ENCODE results near the gene DCTPP1. TPM values are rescaled to one million over a fixed set of nuclear protein-coding genes. Genes with fewer than 3 reads are reported as not detected.

DCTPP1 gene
- total and polyA plus RNA-seq, 2 of the 13 experiments (the other 11 are each of a cell fraction or from before 2014, with no cell fraction given) = 54.8 to 74.4 TPM

DNA sequence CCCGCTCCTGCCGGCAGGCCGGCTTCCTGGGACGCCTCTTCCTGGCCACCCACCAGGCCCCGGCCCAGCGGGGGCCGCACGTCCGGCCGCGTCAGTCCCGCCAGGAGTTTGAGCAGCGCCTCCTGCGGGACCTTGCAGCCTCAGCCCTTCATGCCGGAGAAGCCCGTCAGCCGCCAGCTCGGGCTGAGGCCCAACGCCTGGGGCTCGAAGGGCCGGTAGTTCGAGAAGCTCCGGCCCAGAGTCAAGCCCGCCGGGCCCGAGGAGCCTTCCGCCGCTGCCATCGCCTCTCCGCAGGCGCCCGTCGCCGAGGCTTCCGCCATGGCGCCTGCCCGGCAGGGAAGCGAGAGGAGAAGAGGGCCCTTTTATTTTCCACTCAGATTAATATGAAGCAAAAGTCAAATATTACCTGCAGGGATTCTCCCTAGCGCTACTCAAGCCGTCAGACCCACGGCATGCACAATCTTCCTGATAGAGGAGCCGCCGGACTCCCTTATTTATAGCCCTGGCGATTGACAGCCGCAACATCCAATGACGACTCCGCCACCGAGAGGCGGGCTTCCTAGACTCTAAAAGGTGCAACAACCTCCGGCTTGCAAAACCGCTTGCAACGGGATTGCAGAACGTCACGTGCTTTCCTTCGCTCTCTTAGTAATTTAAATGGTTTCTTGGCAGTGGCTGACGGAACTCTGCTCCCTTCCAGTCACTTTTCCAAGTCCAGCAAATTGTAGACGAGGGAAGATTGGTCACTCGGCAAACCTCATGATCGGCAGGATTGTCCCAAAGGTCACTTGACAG is 15.8 kb upstream of the DCTPP1 start, which contains the start of gene SEPHS2 (continued):
- TF ChIP-seq, protein P1, sequence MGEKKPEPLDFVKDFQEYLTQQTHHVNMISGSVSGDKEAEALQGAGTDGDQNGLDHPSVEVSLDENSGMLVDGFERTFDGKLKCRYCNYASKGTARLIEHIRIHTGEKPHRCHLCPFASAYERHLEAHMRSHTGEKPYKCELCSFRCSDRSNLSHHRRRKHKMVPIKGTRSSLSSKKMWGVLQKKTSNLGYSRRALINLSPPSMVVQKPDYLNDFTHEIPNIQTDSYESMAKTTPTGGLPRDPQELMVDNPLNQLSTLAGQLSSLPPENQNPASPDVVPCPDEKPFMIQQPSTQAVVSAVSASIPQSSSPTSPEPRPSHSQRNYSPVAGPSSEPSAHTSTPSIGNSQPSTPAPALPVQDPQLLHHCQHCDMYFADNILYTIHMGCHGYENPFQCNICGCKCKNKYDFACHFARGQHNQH (CRISPR knock-in tag; IDR thresholded peaks at IDR 0.05) = peak; percentile 52; the same call in 1 of the 2 replicates
- TF ChIP-seq, protein P2, sequence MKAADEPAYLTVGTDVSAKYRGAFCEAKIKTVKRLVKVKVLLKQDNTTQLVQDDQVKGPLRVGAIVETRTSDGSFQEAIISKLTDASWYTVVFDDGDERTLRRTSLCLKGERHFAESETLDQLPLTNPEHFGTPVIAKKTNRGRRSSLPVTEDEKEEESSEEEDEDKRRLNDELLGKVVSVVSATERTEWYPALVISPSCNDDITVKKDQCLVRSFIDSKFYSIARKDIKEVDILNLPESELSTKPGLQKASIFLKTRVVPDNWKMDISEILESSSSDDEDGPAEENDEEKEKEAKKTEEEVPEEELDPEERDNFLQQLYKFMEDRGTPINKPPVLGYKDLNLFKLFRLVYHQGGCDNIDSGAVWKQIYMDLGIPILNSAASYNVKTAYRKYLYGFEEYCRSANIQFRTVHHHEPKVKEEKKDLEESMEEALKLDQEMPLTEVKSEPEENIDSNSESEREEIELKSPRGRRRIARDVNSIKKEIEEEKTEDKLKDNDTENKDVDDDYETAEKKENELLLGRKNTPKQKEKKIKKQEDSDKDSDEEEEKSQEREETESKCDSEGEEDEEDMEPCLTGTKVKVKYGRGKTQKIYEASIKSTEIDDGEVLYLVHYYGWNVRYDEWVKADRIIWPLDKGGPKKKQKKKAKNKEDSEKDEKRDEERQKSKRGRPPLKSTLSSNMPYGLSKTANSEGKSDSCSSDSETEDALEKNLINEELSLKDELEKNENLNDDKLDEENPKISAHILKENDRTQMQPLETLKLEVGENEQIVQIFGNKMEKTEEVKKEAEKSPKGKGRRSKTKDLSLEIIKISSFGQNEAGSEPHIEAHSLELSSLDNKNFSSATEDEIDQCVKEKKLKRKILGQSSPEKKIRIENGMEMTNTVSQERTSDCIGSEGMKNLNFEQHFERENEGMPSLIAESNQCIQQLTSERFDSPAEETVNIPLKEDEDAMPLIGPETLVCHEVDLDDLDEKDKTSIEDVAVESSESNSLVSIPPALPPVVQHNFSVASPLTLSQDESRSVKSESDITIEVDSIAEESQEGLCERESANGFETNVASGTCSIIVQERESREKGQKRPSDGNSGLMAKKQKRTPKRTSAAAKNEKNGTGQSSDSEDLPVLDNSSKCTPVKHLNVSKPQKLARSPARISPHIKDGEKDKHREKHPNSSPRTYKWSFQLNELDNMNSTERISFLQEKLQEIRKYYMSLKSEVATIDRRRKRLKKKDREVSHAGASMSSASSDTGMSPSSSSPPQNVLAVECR (CRISPR knock-in tag; IDR thresholded peaks at IDR 0.05; ENCODE audit: borderline replicate concordance) = peak; percentile 81
- TF ChIP-seq RARA (CRISPR knock-in tag; IDR thresholded peaks at IDR 0.05) (peak; percentile 45), ZNF292 (CRISPR knock-in tag; IDR thresholded peaks at IDR 0.05; ENCODE audit: borderline replicate concordance, low read depth) (no peak), PHB2 (IDR thresholded peaks at IDR 0.05; ENCODE audit: partially characterized antibody) (no peak), HIVEP1 (CRISPR knock-in tag; IDR thresholded peaks at IDR 0.05) (peak; percentile 77), SKI (IDR thresholded peaks at IDR 0.05; ENCODE audit: partially characterized antibody) (peak; percentile 12), ZNF550 (CRISPR knock-in tag; IDR thresholded peaks at IDR 0.05; ENCODE audit: borderline replicate concordance) (no peak), ZSCAN12 (CRISPR knock-in tag; IDR thresholded peaks at IDR 0.05) (peak; percentile 82; the same call in 1 of the 2 replicates), RXRB (CRISPR knock-in tag; IDR thresholded peaks at IDR 0.05; ENCODE audit: borderline replicate concordance) (peak; percentile 60; the same call in 1 of the 2 replicates), ZNF713 (CRISPR knock-in tag; IDR thresholded peaks at IDR 0.05) (0 out of 2 replicates have a peak, but pooled peaks have one; percentile 26), KLF16 (CRISPR knock-in tag; IDR thresholded peaks at IDR 0.05) (peak; percentile 34 to 90; a peak in 2 of 4 replicates), ZSCAN9 (CRISPR knock-in tag; IDR thresholded peaks at IDR 0.05; ENCODE audit: borderline replicate concordance) (no peak; the same call in 1 of the 2 replicates)
- TF ChIP-seq, protein P3, sequence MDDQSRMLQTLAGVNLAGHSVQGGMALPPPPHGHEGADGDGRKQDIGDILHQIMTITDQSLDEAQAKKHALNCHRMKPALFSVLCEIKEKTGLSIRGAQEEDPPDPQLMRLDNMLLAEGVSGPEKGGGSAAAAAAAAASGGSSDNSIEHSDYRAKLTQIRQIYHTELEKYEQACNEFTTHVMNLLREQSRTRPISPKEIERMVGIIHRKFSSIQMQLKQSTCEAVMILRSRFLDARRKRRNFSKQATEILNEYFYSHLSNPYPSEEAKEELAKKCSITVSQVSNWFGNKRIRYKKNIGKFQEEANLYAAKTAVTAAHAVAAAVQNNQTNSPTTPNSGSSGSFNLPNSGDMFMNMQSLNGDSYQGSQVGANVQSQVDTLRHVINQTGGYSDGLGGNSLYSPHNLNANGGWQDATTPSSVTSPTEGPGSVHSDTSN (CRISPR knock-in tag; IDR thresholded peaks at IDR 0.05; ENCODE audit: borderline replicate concordance) = peak; percentile 47; the same call in 1 of the 2 replicates
- TF ChIP-seq, protein P4, sequence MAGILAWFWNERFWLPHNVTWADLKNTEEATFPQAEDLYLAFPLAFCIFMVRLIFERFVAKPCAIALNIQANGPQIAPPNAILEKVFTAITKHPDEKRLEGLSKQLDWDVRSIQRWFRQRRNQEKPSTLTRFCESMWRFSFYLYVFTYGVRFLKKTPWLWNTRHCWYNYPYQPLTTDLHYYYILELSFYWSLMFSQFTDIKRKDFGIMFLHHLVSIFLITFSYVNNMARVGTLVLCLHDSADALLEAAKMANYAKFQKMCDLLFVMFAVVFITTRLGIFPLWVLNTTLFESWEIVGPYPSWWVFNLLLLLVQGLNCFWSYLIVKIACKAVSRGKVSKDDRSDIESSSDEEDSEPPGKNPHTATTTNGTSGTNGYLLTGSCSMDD (CRISPR knock-in tag; IDR thresholded peaks at IDR 0.05) = no peak
- TF ChIP-seq, protein P5, sequence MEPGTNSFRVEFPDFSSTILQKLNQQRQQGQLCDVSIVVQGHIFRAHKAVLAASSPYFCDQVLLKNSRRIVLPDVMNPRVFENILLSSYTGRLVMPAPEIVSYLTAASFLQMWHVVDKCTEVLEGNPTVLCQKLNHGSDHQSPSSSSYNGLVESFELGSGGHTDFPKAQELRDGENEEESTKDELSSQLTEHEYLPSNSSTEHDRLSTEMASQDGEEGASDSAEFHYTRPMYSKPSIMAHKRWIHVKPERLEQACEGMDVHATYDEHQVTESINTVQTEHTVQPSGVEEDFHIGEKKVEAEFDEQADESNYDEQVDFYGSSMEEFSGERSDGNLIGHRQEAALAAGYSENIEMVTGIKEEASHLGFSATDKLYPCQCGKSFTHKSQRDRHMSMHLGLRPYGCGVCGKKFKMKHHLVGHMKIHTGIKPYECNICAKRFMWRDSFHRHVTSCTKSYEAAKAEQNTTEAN (CRISPR knock-in tag; conservative IDR thresholded peaks at IDR 0.05) = no peak; the same call in 1 of the 2 replicates
- TF ChIP-seq, protein P6, sequence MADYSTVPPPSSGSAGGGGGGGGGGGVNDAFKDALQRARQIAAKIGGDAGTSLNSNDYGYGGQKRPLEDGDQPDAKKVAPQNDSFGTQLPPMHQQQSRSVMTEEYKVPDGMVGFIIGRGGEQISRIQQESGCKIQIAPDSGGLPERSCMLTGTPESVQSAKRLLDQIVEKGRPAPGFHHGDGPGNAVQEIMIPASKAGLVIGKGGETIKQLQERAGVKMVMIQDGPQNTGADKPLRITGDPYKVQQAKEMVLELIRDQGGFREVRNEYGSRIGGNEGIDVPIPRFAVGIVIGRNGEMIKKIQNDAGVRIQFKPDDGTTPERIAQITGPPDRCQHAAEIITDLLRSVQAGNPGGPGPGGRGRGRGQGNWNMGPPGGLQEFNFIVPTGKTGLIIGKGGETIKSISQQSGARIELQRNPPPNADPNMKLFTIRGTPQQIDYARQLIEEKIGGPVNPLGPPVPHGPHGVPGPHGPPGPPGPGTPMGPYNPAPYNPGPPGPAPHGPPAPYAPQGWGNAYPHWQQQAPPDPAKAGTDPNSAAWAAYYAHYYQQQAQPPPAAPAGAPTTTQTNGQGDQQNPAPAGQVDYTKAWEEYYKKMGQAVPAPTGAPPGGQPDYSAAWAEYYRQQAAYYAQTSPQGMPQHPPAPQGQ (CRISPR knock-in tag; IDR thresholded peaks at IDR 0.05; ENCODE audit: borderline replicate concordance) = no peak

All from HepG2 (cell line).